Effector CD4-positive, alpha-beta T cell (primary cell): ENCODE measurements around the gene LEF1.
A peak's percentile ranks its signal among the peaks of the same experiment; 100 is the strongest.
"Not testable (repeated sequence)": the region's sequence is repeated elsewhere in the genome, so short reads cannot be mapped to it uniquely, and the experiment has no call there.

Source experiments
- DNase-seq: peaks from one replicate; pipeline ENCODE4 v3.0.0-alpha.2; 2020

Gene LEF1

GRCh38 chr4:108029016-108029720 is 139.6 kb downstream of the LEF1 start:
- no peak for DNase-seq

GRCh38 chr4:108024878-108025165 is 143.9 kb downstream of the LEF1 start:
- DNase-seq, result no peak

GRCh38 chr4:108024085-108024877 is 144.5 kb downstream of the LEF1 start:
- DNase-seq, result no peak

- no peak for DNase-seq
Observed at GRCh38 chr4:108018884-108019187, 149.9 kb downstream of the LEF1 start.

- peak; percentile 83 for DNase-seq
Observed at GRCh38 chr4:108018040-108018883, 150.5 kb downstream of the LEF1 start.

GRCh38 chr4:108013955-108014354 is 154.8 kb downstream of the LEF1 start:
- no peak for DNase-seq

GRCh38 chr4:108013327-108013726 is 155.4 kb downstream of the LEF1 start:
- no peak for DNase-seq

- not testable (repeated sequence) for DNase-seq
Observed at GRCh38 chr4:108012382-108012781, 156.3 kb downstream of the LEF1 start.

- no peak for DNase-seq
Observed at GRCh38 chr4:108010167-108010566, 158.6 kb downstream of the LEF1 start.

GRCh38 chr4:108008721-108009120 is 160.0 kb downstream of the LEF1 start:
- no peak for DNase-seq

- DNase-seq, result no peak
Observed at GRCh38 chr4:108007984-108008383, 160.7 kb downstream of the LEF1 start.

- no peak for DNase-seq
Observed at GRCh38 chr4:108006361-108006760, 162.4 kb downstream of the LEF1 start.

GRCh38 chr4:108005807-108006206 is 162.9 kb downstream of the LEF1 start:
- no peak for DNase-seq

- DNase-seq, result no peak
Observed at GRCh38 chr4:108004646-108005045, 164.1 kb downstream of the LEF1 start.

- DNase-seq, result no peak
Observed at GRCh38 chr4:108003982-108004515, 164.7 kb downstream of the LEF1 start.

- DNase-seq, result no peak
Observed at GRCh38 chr4:108001540-108002135, 167.1 kb downstream of the LEF1 start.

- no peak for DNase-seq
Observed at GRCh38 chr4:107999932-108000539, 168.7 kb downstream of the LEF1 start.

- no peak for DNase-seq
Observed at GRCh38 chr4:107997794-107998193, 170.9 kb downstream of the LEF1 start.
